Measurements from ENCODE around the gene ANKS6.

DNA sequence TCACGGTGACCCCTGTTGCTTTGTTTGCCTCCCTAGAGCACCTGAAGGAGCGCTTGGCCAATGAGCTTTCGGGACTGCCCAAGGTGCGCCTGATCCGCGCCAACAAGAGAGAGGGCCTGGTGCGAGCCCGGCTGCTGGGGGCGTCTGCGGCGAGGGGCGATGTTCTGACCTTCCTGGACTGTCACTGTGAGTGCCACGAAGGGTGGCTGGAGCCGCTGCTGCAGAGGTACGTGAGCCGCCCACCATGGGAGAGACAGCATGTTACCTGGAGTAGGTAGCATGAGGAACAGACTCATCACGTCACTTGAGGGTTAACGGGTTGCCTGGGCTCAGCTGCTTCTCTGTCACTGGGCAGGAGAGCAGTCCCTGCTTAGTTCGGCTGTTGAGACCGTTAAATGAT, 30.4 kb upstream of the ANKS6 start:
- TF ChIP-seq, protein P1, sequence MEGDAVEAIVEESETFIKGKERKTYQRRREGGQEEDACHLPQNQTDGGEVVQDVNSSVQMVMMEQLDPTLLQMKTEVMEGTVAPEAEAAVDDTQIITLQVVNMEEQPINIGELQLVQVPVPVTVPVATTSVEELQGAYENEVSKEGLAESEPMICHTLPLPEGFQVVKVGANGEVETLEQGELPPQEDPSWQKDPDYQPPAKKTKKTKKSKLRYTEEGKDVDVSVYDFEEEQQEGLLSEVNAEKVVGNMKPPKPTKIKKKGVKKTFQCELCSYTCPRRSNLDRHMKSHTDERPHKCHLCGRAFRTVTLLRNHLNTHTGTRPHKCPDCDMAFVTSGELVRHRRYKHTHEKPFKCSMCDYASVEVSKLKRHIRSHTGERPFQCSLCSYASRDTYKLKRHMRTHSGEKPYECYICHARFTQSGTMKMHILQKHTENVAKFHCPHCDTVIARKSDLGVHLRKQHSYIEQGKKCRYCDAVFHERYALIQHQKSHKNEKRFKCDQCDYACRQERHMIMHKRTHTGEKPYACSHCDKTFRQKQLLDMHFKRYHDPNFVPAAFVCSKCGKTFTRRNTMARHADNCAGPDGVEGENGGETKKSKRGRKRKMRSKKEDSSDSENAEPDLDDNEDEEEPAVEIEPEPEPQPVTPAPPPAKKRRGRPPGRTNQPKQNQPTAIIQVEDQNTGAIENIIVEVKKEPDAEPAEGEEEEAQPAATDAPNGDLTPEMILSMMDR (IDR thresholded peaks at IDR 0.05) = no peak
- TF ChIP-seq POLR2AphosphoS5 (IDR thresholded peaks at IDR 0.05) = no peak

Measured in esophagus muscularis mucosa (tissue), 3 donors.